OCI-LY1 (cell line): ENCODE data around the gene VIPR2.
"Not testable (repeated sequence)": the region's sequence is repeated elsewhere in the genome, so short reads cannot be mapped to it uniquely, and the experiment has no call there.

Source experiments
- H2AFZ ChIP-seq: fragments of 200-600 bp; sonication (generic), shearing (Covaris generic); 2 replicates; pipeline ENCODE4 v1.6.0; 2014; ENCODE audit warnings: antibody characterized with exemption, mild to moderate bottlenecking, low read length
- H3F3A ChIP-seq: fragments of 200-600 bp; sonication (generic), shearing (Covaris generic); 2 replicates; pipeline ENCODE4 v1.6.0; 2014; ENCODE audit warnings: mild to moderate bottlenecking, antibody characterized with exemption, low read length, moderate library complexity; ENCODE audit not compliant: insufficient read depth
- H3K27ac ChIP-seq: fragments of 200-600 bp; sonication (generic); 2 replicates; pipeline ENCODE4 v1.5.1; 2014; ENCODE audit warnings: low read length, mixed run types, mild to moderate bottlenecking, low read depth; ENCODE audit not compliant: poor library complexity, severe bottlenecking
- H3K27me3 ChIP-seq: fragments of 200-600 bp; sonication (generic); 2 replicates; pipeline ENCODE4 v1.6.0; 2014; ENCODE audit warnings: antibody characterized with exemption, mild to moderate bottlenecking, low read length, moderate library complexity; ENCODE audit not compliant: insufficient read depth
- H3K36me3 ChIP-seq: fragments of 200-600 bp; sonication (generic); 2 replicates; pipeline ENCODE4 v1.6.1; 2014; ENCODE audit warnings: mild to moderate bottlenecking, antibody characterized with exemption, low read length, moderate library complexity, mixed read lengths; ENCODE audit not compliant: insufficient read depth
- H3K4me1 ChIP-seq: fragments of 200-600 bp; sonication (generic); 2 replicates; pipeline ENCODE4 v1.5.1; 2014; ENCODE audit warnings: mild to moderate bottlenecking, low read length, moderate library complexity; ENCODE audit not compliant: insufficient read depth, severe bottlenecking
- H3K4me2 ChIP-seq: fragments of 200-600 bp; sonication (generic), shearing (Covaris generic); 2 replicates; pipeline ENCODE4 v1.6.1; 2014; ENCODE audit warnings: low read length
- H3K4me3 ChIP-seq: fragments of 200-600 bp; sonication (generic); 2 replicates; pipeline ENCODE4 v1.5.1; 2014; ENCODE audit warnings: low read length, low read depth, mild to moderate bottlenecking, mixed read lengths; ENCODE audit not compliant: poor library complexity, severe bottlenecking
- H3K79me2 ChIP-seq: fragments of 200-600 bp; shearing (Covaris generic); 2 replicates; pipeline ENCODE4 v1.6.1; 2016; ENCODE audit warnings: mixed run types, low read length, mixed read lengths; ENCODE audit not compliant: insufficient read depth
- H3K9ac ChIP-seq: fragments of 200-600 bp; sonication (generic), shearing (Covaris generic); 2 replicates; pipeline ENCODE4 v1.6.1; 2014; ENCODE audit warnings: mild to moderate bottlenecking, low read length, mixed read lengths
- H3K9me2 ChIP-seq: fragments of 200-600 bp; sonication (generic), shearing (Covaris generic); 2 replicates; pipeline ENCODE4 v1.6.1; 2014; ENCODE audit warnings: low read depth, mild to moderate bottlenecking, low read length, mixed read lengths
- H3K9me3 ChIP-seq: fragments of 200-600 bp; shearing (Covaris generic); 2 replicates; pipeline ENCODE4 v1.6.1; 2014; ENCODE audit warnings: low read length, mixed read lengths
- H4K20me1 ChIP-seq: fragments of 200-600 bp; sonication (generic), shearing (Covaris generic); 2 replicates; pipeline ENCODE4 v1.6.0; 2016; ENCODE audit warnings: mild to moderate bottlenecking, low read length; ENCODE audit not compliant: insufficient read depth
- CTCF ChIP-seq: fragments of 200-600 bp; sonication (generic), shearing (Covaris generic); IDR thresholded peaks from 2 replicates; pipeline ENCODE4 v1.5.1; 2017; ENCODE audit warnings: mild to moderate bottlenecking, antibody characterized with exemption, low read length, moderate library complexity, mixed read lengths
- EZH2 ChIP-seq: fragments of 200-600 bp; sonication (generic), shearing (Covaris generic); IDR thresholded peaks from 2 replicates; pipeline ENCODE4 v1.8.0; 2017; ENCODE audit warnings: borderline replicate concordance, mixed run types, mild to moderate bottlenecking, antibody characterized with exemption, low read length, moderate library complexity, mixed read lengths

The VIPR2 gene

GRCh38 chr7:159125104-159125954, 19.3 kb downstream of the VIPR2 start:
- no peaks in the 10 kb centered on the region for H3F3A ChIP-seq
- no peak overlapping the region for H3K9ac ChIP-seq
- H3K4me2 ChIP-seq, result no peak overlapping the region
- H4K20me1 ChIP-seq, result no peaks in the 10 kb centered on the region
- H3K27me3 ChIP-seq, result peaks cover 4% of the 10 kb centered on the region; the same call in 1 of the 2 replicates
- H3K4me3 ChIP-seq, result no peak overlapping the region
- H3K9me3 ChIP-seq, result no peaks in the 10 kb centered on the region
- no peak overlapping the region for H3K27ac ChIP-seq
- no peaks in the 10 kb centered on the region for H3K4me1 ChIP-seq
- H3K9me2 ChIP-seq, result no peaks in the 10 kb centered on the region
- H3K36me3 ChIP-seq, result no peaks in the 10 kb centered on the region
- TF ChIP-seq EZH2, result no peak
- TF ChIP-seq CTCF, result no peak
- H3K79me2 ChIP-seq, result no peaks in the 10 kb centered on the region
- H2AFZ ChIP-seq, result no peak overlapping the region

- H4K20me1 ChIP-seq, H3K9me3 ChIP-seq, H3K4me1 ChIP-seq, H3K36me3 ChIP-seq, H2AFZ ChIP-seq, H3F3A ChIP-seq, H3K79me2 ChIP-seq, H3K27ac ChIP-seq, H3K4me3 ChIP-seq, H3K27me3 ChIP-seq, H3K9ac ChIP-seq, H3K4me2 ChIP-seq, H3K9me2 ChIP-seq: not testable (repeated sequence)
Observed at GRCh38 chr7:159123793-159124192, 20.9 kb downstream of the VIPR2 start.

- H3K9me3 ChIP-seq, H2AFZ ChIP-seq, H3K79me2 ChIP-seq, H3K9me2 ChIP-seq, H3K27ac ChIP-seq, H3F3A ChIP-seq, H3K36me3 ChIP-seq, H3K4me2 ChIP-seq, H3K4me1 ChIP-seq, H3K9ac ChIP-seq, H3K4me3 ChIP-seq, H4K20me1 ChIP-seq, H3K27me3 ChIP-seq: not testable (repeated sequence)
Observed at GRCh38 chr7:159123294-159123693, 21.4 kb downstream of the VIPR2 start.

DNA sequence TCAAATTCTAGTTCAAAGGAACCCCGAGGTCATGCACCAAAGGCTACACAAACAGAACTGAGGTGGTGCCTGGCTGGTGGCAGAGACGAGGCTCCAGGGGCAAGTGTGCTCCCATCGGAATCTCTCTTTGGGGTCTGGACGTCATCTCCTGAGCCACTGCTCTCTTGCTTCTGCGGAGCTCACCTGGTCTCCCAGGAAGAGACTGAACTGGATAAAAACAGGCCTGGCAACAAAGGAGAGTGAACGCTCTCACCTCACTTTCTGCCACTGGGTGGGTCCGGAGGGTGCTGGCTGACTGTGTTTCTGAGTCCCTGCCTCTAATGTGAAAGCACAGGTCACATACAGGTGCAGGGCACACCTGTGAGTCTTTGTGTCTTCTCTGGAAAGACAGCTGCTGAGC, 22.4 kb downstream of the VIPR2 start:
- Histone ChIP-seq H4K20me1 (no peaks in the 10 kb centered on the region), H3K36me3 (no peaks in the 10 kb centered on the region), H3K9me2 (no peaks in the 10 kb centered on the region), H3K4me2 (no peak overlapping the region), H3K9me3 (no peaks in the 10 kb centered on the region), H3K4me1 (no peaks in the 10 kb centered on the region), H3K4me3 (no peak overlapping the region), H3K9ac (no peak overlapping the region), H2AFZ (no peak overlapping the region), H3F3A (no peaks in the 10 kb centered on the region), H3K27ac (no peak overlapping the region), H3K79me2 (no peaks in the 10 kb centered on the region), H3K27me3 (peaks cover 9% of the 10 kb centered on the region; the same call in 1 of the 2 replicates)
- TF ChIP-seq CTCF (no peak), EZH2 (no peak)
